Coronary artery (tissue), 2 donors: ENCODE data around the gene PLB1.

ENCODE experiments used
- DNase-seq: peaks from one replicate; pipeline ENCODE4 v3.0.0-alpha.2; 2017; ENCODE audit warnings: low spot score
- H3K27ac ChIP-seq, 2 donors: fragments of 200-600 bp; sonication (generic); one replicate each; pipeline ENCODE4 v1.5.1; 2016 to 2019
- H3K4me3 ChIP-seq: fragments of 200-600 bp; sonication (generic); 2 replicates; pipeline ENCODE4 v1.5.1; 2016; ENCODE audit warnings: mild to moderate bottlenecking, moderate library complexity
- TF ChIP-seq, protein P1 (sequence below): fragments of 200-600 bp; sonication (generic); IDR thresholded peaks from one replicate; pipeline ENCODE4 v1.5.1; 2019; ENCODE audit warnings: antibody characterized with exemption

The PLB1 gene

DNA sequence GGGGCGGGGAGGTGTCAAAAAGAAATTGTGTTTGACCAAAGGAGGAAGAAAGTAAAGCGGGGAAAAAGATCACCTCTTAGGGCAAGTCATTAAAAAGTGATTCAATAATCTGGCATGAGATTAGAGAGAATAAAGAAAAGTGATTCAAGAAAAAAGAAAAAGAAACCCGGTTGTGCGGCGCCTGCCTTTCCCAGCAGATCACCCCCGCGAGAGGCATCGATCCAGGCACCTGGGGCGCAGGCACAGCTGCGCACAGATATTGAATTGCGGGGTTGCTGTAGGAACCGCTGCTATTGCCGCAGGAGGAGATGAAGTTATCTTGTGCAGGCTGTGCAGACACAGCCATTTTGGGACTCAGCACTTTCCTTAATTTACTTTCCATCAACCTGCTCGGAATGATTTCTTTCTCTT is 71.2 kb downstream of the PLB1 start:
- peak overlapping the region; percentile 71 for H3K4me3 ChIP-seq
- no peak for DNase-seq
- peak overlapping the region; percentile 57 for H3K27ac ChIP-seq
- TF ChIP-seq, protein P1, sequence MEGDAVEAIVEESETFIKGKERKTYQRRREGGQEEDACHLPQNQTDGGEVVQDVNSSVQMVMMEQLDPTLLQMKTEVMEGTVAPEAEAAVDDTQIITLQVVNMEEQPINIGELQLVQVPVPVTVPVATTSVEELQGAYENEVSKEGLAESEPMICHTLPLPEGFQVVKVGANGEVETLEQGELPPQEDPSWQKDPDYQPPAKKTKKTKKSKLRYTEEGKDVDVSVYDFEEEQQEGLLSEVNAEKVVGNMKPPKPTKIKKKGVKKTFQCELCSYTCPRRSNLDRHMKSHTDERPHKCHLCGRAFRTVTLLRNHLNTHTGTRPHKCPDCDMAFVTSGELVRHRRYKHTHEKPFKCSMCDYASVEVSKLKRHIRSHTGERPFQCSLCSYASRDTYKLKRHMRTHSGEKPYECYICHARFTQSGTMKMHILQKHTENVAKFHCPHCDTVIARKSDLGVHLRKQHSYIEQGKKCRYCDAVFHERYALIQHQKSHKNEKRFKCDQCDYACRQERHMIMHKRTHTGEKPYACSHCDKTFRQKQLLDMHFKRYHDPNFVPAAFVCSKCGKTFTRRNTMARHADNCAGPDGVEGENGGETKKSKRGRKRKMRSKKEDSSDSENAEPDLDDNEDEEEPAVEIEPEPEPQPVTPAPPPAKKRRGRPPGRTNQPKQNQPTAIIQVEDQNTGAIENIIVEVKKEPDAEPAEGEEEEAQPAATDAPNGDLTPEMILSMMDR, result no peak

DNA sequence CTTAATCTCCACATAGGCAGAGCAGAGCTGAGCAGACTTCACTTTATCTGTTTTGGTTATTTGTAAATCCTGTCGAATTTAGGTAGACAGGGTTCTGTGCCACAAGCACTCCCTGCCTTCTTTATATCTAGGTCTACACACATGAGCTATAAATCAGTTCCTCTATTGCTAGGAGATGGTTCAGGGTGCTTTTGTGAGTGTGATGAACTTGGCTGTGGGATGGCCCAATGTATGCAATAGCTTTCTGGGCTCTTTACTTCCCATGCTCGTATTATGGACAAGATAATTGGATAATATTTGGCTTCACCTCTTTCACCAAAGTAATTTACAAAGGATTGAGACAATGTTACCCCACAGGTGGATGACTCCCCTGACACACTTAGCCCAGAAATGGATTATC is 72.2 kb downstream of the PLB1 start:
- DNase-seq, result no peak
- Histone ChIP-seq H3K27ac (no peak overlapping the region), H3K4me3 (no peak overlapping the region)
- TF ChIP-seq, protein P1, result no peak

DNA sequence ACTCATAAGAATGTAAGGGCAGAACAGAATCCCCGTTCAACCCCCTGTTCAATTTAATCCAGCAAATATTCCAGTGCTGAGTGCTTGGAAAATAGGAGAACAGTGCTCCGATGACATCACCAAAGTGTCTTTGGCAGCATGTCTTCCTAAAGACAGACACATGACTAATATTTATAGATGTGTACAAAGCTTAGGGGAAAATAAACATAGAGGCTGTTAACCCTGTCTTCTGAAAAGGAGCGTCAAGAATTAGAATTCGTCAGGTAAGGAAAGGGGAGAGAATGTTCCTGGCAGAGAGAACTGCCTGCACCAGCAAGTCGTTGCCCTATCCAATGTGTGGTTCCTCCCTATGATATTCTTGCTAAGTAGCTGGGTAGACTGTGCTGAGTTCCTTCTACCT is 72.7 kb downstream of the PLB1 start:
- DNase-seq, result no peak
- Histone ChIP-seq H3K4me3 (no peak overlapping the region), H3K27ac (no peak overlapping the region)
- TF ChIP-seq, protein P1, result no peak

DNA sequence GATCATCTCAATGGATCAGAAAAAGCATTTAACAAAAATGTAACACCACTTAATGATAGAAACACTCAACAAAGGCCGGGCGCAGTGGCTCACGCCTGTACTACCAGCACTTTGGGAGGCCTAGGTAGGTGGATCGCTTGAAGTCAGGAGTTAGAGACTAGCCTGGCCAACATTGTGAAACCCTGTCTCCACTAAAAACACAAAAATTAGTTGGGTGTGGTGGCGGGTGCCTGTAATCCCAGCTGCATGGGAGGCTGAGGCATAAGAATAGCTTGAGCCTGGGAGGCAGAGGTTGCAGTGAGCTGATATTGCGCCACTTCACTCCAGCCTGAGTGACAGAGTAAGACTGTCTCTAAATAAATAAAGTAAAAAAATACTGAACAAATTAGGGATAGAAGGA is 74.6 kb downstream of the PLB1 start:
- H3K4me3 ChIP-seq, result no peak overlapping the region
- TF ChIP-seq, protein P1, result no peak
- no peak for DNase-seq
- H3K27ac ChIP-seq, result no peak overlapping the region

DNA sequence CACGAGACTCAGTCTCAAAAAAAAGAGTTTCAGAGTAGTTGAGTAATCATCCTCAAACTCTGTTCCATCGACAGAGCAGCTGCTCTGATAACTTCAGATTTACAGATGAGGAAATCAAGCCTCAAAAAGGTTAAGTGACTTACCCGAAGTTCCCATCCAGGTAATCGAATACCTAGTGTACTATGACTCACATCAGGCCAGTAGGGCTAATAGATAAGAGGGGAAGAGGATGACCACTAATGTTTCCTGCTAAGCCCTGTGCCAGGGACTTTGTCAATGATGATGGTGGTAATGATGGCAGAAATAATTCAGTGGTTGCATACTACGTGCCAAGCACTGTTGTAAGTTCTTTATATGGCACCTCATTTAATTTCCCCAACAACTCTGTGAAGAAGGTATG is 80.9 kb downstream of the PLB1 start:
- TF ChIP-seq, protein P1, result no peak
- DNase-seq, result no peak
- Histone ChIP-seq H3K4me3 (no peak overlapping the region), H3K27ac (no peak overlapping the region)

DNA sequence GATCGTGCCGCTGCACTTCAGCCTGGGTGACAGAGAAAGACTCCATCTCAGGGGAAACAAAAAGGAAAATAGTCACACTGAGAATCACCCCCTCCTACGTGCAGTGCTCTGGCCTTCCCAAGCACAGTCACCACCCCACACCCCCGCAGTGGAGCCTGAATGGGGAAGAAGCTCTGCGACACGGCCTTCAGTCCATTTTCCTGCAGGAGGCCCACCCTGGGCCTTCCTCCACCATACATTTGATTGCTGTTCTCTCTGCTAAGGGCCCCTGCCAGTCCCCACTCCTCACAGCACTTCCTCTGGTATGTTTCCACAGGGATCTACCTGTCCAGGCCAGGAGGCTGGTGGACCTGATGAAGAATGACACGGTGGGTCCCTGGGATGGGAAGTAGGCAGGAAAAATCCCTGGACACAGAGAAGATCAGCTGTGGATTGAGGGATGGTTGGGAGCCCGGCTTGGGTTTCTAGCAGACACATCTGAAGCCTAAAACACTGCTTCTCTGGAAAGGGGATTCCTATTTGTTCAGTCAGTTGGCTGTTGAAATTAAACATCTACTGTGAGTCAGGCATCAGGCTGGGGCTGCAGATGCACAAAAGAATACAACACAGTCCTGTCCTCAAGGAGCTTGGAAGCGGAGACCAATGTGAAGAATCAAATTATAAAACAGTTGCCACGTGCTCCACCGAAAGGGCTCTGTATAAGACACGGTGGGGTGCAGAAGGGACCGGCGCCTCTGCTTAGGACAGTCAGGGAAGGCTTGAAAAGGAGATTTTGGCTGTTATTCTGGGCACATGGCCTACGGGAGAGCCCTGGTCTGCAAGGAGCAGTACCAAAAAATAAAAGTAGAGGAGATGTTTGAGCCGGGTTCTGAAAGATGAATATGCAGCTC is 82.2 kb downstream of the PLB1 start:
- TF ChIP-seq, protein P1, result no peak
- Histone ChIP-seq H3K27ac (no peak overlapping the region), H3K4me3 (no peak overlapping the region)
- DNase-seq, result peak; percentile 62

DNA sequence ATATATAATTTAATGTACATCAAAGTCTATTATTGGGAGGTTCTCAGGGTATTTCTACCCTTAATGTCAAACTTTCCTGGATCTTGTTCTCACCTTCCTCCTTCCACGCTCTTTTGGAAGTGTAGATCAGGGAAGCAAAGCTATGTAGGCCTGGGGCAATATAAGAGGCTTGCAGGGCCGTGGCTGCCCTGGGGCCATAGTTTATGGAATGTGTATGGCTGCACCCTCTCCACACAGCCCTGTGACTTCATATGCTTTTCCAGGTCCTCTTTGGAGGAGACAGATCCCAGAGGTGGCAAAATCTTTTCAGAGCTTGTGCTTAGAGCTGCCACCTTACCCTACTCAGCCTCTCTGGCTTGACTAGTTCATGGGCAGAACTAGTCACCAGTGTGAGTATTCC is 82.9 kb downstream of the PLB1 start:
- H3K27ac ChIP-seq, result no peak overlapping the region
- H3K4me3 ChIP-seq, result no peak overlapping the region
- peak; percentile 36 for DNase-seq
- TF ChIP-seq, protein P1, result no peak
